Stimulated activated CD8-positive, alpha-beta memory T cell treated with anti-CD3 and anti-CD28 coated beads, Interleukin-7, amount 100 ng/mL, for 4 hours (primary cell): ENCODE results near the gene EDN1.

Experiments used
- DNase-seq, 2 donors: peaks; one replicate each; pipeline ENCODE4 v3.0.0-alpha.2; 2020; ENCODE audit warnings: low read depth in 2 of 2

The EDN1 gene

DNA sequence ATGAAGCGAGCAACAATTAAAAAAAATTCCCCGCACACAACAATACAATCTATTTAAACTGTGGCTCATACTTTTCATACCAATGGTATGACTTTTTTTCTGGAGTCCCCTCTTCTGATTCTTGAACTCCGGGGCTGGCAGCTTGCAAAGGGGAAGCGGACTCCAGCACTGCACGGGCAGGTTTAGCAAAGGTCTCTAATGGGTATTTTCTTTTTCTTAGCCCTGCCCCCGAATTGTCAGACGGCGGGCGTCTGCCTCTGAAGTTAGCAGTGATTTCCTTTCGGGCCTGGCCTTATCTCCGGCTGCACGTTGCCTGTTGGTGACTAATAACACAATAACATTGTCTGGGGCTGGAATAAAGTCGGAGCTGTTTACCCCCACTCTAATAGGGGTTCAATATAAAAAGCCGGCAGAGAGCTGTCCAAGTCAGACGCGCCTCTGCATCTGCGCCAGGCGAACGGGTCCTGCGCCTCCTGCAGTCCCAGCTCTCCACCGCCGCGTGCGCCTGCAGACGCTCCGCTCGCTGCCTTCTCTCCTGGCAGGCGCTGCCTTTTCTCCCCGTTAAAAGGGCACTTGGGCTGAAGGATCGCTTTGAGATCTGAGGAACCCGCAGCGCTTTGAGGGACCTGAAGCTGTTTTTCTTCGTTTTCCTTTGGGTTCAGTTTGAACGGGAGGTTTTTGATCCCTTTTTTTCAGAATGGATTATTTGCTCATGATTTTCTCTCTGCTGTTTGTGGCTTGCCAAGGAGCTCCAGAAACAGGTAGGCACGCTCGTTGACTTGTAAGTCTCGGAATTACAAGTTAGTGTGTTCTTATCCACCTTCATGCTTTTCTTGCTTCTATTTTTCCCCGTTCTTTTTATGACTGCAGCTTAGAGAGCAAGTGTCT, at the start of gene EDN1:
Gene EDN1, plus strand, starts transcription at position 429 of the 888 bp plus-strand sequence. Its CDS starts 269 bp downstream, at position 698.
- peak in 1 of 2 donors; percentile 20 for DNase-seq

GRCh38 chr6:12241493-12242175, 48.5 kb upstream of the EDN1 start:
- no peak for DNase-seq

- no peak for DNase-seq
These were observed 47.0 kb upstream of the EDN1 start for GRCh38 chr6:12243169-12243568.

DNA sequence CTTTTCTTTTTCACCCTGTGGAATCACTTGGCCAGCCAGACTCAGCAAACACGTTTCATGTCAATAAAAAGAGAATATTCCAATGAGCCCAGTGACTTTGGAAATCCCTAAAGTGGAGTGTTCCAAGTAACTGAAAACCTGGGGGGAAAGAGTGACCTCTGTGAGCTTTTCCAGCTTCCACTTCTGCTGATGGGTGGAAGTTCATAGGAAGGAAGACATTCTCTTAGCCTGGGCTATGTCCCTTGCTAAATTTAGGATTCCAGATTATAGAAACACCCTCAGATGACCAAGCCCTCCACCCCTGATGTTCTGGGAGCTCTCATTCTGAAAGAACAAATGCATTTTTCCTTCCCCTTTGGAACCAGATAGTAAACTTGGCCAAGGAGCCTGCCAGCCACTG, 44.8 kb upstream of the EDN1 start:
- DNase-seq: no peak

DNA sequence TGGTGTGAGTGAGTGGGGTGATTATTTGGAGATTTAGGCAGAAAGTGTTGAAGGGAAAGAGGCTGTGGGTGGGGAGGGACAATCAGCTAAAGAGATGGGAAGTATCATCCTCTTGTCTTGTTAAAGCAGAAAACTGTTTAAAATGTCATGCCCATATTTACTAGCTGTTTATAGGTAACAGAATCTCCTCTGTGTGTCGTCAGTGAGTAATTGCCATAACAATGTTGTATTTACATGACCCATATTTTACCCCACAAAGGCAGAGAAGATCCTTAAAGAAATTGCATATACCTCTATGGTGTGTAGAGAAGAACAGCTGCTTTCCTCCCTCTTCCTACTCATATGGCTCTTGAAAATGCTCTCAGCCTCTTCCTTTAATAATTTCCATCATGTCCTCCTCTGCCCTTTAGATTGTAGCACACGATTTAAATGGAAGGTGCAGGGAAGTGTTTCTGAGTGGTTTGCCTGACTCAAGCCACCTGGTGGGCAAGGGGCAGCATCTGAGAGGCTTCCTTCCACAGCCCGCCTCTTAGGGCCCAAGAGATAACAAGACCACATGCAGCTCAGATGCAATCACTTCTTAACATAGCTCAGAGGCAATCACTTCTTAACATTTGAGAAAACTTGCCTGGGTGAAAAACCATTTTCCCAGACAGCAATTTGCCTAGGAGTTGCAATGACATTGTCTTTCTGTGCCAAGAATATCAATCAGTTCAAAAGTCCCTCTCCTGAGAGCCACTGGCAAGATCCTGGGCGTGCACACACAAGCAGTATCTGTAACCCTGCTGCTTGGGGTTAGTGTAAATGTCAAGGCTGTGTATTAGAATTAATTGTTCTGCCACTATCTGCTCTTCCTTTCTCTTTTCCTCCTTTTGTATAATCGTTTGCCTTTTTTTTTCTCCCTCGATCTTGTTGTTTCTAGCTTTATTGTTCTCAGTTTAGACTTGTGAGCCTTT, 44.1 kb upstream of the EDN1 start:
- DNase-seq: no peak

DNA sequence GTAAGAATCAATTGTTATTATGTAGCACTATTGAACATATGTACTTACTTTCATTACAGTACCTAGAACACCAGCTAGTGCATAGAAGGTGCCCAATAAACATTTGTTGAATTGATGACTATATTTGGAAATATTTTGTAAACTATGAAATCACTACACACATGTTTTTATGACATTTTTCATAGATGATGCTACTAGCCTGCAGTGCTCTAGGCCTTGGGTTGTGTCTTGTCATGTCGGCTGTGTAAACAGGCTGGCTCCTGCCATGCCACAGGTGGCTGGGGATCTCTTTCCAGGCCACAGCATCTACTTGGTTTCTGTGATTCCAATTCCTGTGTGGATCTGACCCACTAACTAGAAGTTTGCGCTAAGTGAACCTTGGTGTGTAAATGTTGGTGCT, 43.3 kb upstream of the EDN1 start:
- DNase-seq: no peak

GRCh38 chr6:12249541-12250382, 40.4 kb upstream of the EDN1 start:
- DNase-seq: no peak

DNA sequence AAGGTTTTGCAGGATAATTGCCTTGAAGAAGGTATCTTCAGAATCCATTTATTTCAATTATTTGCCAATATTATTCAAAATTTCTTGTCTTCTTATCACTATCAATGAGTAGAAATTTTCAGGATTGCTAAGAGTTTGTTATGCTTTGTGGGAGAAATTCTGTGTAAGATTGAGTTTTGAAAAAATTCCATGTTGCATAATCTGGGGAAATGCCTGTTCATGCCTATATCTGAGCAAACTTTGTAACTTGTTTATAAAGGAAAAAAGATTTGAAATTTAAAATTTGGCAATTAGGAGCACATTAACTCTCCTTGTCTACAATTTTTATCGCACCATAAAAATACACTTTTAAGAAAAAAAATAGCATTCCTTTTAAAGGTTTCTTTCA, 39.8 kb upstream of the EDN1 start:
- DNase-seq: no peak

GRCh38 chr6:12254210-12254609, 36.0 kb upstream of the EDN1 start:
- DNase-seq: no peak

- no peak for DNase-seq
These were observed 32.0 kb upstream of the EDN1 start for GRCh38 chr6:12258191-12258590.

DNA sequence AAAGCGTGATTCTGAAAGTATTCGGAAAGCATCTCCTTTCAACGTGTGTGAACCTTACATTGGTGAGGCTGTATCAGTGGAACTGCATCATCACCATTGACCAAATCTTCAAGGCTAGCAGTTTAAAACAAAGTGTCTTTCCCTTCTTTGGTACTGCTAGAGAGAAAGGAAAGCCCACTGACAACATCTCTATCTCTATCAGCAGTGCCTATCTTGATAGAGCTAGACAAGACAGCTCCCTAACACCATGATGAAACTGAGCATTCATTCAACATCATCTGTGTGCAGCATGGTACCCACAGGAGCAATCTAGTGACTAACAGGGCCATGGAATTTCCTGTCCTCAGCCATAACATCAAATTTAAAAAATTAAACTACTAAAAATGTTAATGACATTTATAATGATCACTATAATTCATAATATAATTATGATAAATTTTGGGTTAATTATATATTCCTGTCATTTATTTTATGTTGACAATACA, 31.5 kb upstream of the EDN1 start:
- DNase-seq: no peak

- DNase-seq: no peak
These were observed 29.6 kb upstream of the EDN1 start for GRCh38 chr6:12260458-12261093.

DNA sequence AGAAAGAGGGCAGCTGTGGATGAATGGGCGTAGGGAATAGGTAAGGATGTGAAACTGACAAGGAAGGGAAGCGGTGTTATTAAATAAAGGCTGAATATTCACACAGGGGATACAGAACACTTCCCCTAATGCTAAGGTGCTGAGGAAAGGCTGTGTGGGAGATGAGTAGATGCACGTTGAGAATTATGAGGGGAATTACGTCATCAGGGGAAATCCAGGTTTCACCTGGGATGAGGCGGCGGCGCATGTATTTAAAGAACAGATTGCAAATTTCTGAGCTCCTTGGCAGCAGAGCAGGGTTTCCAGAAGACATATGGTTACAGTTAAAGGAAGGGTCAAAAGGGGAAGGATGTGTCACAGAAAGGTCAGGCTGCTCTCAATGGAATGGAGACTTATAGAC, 28.7 kb upstream of the EDN1 start:
- no peak for DNase-seq

DNA sequence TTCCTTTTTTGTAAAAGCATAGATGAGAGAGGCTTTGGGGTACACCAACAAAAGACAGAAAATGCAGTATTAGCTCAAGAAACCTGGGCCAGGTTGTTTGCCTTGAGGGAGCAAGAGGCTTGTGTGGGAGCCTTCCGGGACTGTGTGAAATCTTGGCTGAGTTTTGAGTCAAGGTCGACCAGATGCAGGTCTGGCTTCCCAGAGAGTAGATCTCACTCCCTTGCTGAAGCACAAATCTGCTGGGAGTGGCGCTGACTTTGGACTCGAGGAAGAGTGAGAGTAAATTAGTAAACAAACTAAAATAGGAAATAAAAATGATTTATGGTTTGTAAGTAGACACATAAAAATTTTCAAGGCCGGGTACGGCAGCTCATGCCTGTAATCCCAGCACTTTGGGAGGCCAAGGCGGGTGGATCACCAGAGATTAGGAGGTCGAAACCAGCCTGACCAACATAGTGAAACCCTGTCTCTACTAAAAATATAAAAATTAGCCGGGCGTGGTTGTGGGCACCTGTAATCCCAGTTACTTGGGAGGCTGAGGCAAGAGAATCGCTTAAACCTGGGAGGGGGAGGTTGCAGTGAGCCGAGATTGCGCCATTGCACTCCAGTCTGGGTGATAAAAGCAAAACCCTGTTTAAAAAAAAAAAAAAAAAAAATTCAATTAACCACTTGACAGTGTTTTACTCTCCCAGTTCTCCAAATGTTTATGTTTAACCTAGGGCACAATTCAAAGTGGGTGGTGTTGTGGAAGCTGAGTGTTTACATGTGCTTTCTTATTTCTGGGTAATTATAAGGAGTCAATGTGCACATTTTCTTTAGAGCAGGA, 27.7 kb upstream of the EDN1 start:
- no peak for DNase-seq

DNA sequence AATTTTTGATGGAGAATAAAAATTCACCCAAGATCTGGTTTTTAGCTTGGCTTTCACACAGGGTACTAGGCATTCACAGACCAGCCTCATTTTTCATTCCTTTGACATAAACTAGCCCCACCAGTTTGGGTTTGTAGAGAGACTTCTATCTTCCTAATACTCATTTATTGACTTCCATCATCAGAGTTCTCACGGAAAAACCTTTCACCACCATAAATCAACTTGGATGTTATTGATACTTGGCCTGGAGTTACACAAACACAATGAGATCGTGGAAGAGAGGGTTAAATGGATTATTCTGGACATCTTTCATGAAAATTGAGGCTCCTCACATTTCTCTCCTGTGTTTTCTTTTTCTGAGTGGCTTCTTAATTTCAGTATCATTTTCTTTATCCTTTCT, 26.8 kb upstream of the EDN1 start:
- no peak for DNase-seq

- no peak for DNase-seq
These were observed 25.5 kb upstream of the EDN1 start for GRCh38 chr6:12264671-12265070.

GRCh38 chr6:12265296-12265695, 24.9 kb upstream of the EDN1 start:
- no peak for DNase-seq

GRCh38 chr6:12265791-12266190, 24.4 kb upstream of the EDN1 start:
- no peak for DNase-seq

DNA sequence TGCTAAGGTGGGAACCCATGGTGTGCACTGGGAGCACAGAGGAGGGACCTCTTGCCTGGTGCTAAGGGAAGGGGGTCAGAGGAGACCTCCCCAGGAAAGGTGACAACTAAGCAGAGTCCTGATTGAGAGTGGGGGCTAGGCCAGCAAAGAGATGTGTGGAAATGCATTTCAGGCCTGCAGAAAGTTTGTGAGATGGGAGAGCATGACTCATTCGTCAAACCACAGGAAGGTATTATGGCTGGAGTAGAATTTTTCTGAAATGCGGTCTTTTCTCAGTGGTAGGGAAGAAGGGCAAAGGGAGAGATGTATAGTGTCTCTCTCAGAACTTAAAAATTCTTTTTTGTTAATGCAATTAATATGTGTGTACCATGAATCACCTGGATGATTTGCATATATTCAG, 23.6 kb upstream of the EDN1 start:
- no peak for DNase-seq

- DNase-seq: no peak
These were observed 21.1 kb upstream of the EDN1 start for GRCh38 chr6:12269110-12269509.
